ENCODE data around the gene INIP. TPM values are rescaled to one million over a fixed set of nuclear protein-coding genes. Genes with fewer than 3 reads are reported as not detected.

INIP gene
- total RNA-seq, 1 experiment from 2014 or later: 51.0 TPM

- H3K4me2 ChIP-seq (ENCODE audit: low read depth, low read length, poor library complexity, severe bottlenecking): peak overlapping the region; percentile 88
- 0 out of 2 replicates have a peak, but pooled peaks cover 5% of the 10 kb centered on the region for H4K20me1 ChIP-seq (ENCODE audit: insufficient read depth, low read depth, low read length)
- H3K36me3 ChIP-seq (ENCODE audit: insufficient read depth, low read length): no peaks in the 10 kb centered on the region
- H3K4me3 ChIP-seq (ENCODE audit: low read length): peak overlapping the region; percentile 91
- H3K9ac ChIP-seq (ENCODE audit: low read length): peak overlapping the region; percentile 92
- H3K27ac ChIP-seq (ENCODE audit: low read length): peak overlapping the region; percentile 53; the same call in 1 of the 2 replicates
- no peak for DNase-seq
- peaks cover 66% of the 10 kb centered on the region for H3K79me2 ChIP-seq (ENCODE audit: low read length)
- peaks cover 51% of the 10 kb centered on the region for H3K4me1 ChIP-seq (ENCODE audit: low read length)
- no peaks in the 10 kb centered on the region for H3K9me3 ChIP-seq (ENCODE audit: low read length)
- H2AFZ ChIP-seq (ENCODE audit: low read length): no peak overlapping the region
- H3K27me3 ChIP-seq (ENCODE audit: low read length): no peaks in the 10 kb centered on the region
- H3K9me2 ChIP-seq (replicated peaks; ENCODE audit: insufficient read depth, low read length): no peaks in the 10 kb centered on the region
Observed at GRCh38 chr9:112750764-112751055, 32.8 kb upstream of the INIP start.

GRCh38 chr9:112750016-112750763 lies 32.3 kb upstream of the INIP start, which contains the start of gene SNX30:
Gene SNX30 (plus strand): TSS chr9:112750760. CDS start chr9:112751002, 242 bp downstream.
- peak within 1 kb of the TSS; percentile 92 for H3K9ac ChIP-seq (ENCODE audit: low read length)
- no peaks in the 10 kb centered on the region for H3K36me3 ChIP-seq (ENCODE audit: insufficient read depth, low read length)
- 0 out of 2 replicates have a peak within 1 kb of the TSS, but pooled peaks have one; percentile 1 for H2AFZ ChIP-seq (ENCODE audit: low read length)
- 0 out of 2 replicates have a peak, but pooled peaks cover 5% of the 10 kb centered on the region for H4K20me1 ChIP-seq (ENCODE audit: insufficient read depth, low read depth, low read length)
- H3K4me2 ChIP-seq (ENCODE audit: low read depth, low read length, poor library complexity, severe bottlenecking): peak within 1 kb of the TSS; percentile 88
- no peaks in the 10 kb centered on the region for H3K27me3 ChIP-seq (ENCODE audit: low read length)
- H3K79me2 ChIP-seq (ENCODE audit: low read length): peaks cover 61% of the 10 kb centered on the region
- H3K9me3 ChIP-seq (ENCODE audit: low read length): no peaks in the 10 kb centered on the region
- H3K4me3 ChIP-seq (ENCODE audit: low read length): peak within 1 kb of the TSS; percentile 91
- peak; percentile 96 for DNase-seq
- peak within 1 kb of the TSS; percentile 82 for H3K27ac ChIP-seq (ENCODE audit: low read length)
- H3K4me1 ChIP-seq (ENCODE audit: low read length): peaks cover 51% of the 10 kb centered on the region
- no peaks in the 10 kb centered on the region for H3K9me2 ChIP-seq (replicated peaks; ENCODE audit: insufficient read depth, low read length)

- DNase-seq: no peak
- H3K9me3 ChIP-seq (ENCODE audit: low read length): no peaks in the 10 kb centered on the region
- H3K9me2 ChIP-seq (replicated peaks; ENCODE audit: insufficient read depth, low read length): no peaks in the 10 kb centered on the region
- no peak overlapping the region for H3K4me2 ChIP-seq (ENCODE audit: low read depth, low read length, poor library complexity, severe bottlenecking)
- no peak overlapping the region for H3K4me3 ChIP-seq (ENCODE audit: low read length)
- no peaks in the 10 kb centered on the region for H3K27me3 ChIP-seq (ENCODE audit: low read length)
- H3K4me1 ChIP-seq (ENCODE audit: low read length): peaks cover 45% of the 10 kb centered on the region
- peaks cover 30% of the 10 kb centered on the region for H3K79me2 ChIP-seq (ENCODE audit: low read length)
- H2AFZ ChIP-seq (ENCODE audit: low read length): no peak overlapping the region
- H4K20me1 ChIP-seq (ENCODE audit: insufficient read depth, low read depth, low read length): no peaks in the 10 kb centered on the region
- H3K9ac ChIP-seq (ENCODE audit: low read length): no peak overlapping the region
- H3K27ac ChIP-seq (ENCODE audit: low read length): peak overlapping the region; percentile 82
- H3K36me3 ChIP-seq (ENCODE audit: insufficient read depth, low read length): no peaks in the 10 kb centered on the region
Observed at GRCh38 chr9:112747094-112747493, 29.2 kb upstream of the INIP start.

- H3K9me2 ChIP-seq (replicated peaks; ENCODE audit: insufficient read depth, low read length): no peaks in the 10 kb centered on the region
- 0 out of 2 replicates have a peak overlapping the region, but pooled peaks have one; percentile 31 for H3K4me3 ChIP-seq (ENCODE audit: low read length)
- peaks cover 45% of the 10 kb centered on the region for H3K4me1 ChIP-seq (ENCODE audit: low read length)
- DNase-seq: no peak
- peak overlapping the region; percentile 65 for H3K4me2 ChIP-seq (ENCODE audit: low read depth, low read length, poor library complexity, severe bottlenecking)
- H3K79me2 ChIP-seq (ENCODE audit: low read length): peaks cover 6% of the 10 kb centered on the region
- H2AFZ ChIP-seq (ENCODE audit: low read length): no peak overlapping the region
- peak overlapping the region; percentile 93 for H3K27ac ChIP-seq (ENCODE audit: low read length)
- H3K27me3 ChIP-seq (ENCODE audit: low read length): no peaks in the 10 kb centered on the region
- no peaks in the 10 kb centered on the region for H3K36me3 ChIP-seq (ENCODE audit: insufficient read depth, low read length)
- no peaks in the 10 kb centered on the region for H4K20me1 ChIP-seq (ENCODE audit: insufficient read depth, low read depth, low read length)
- no peaks in the 10 kb centered on the region for H3K9me3 ChIP-seq (ENCODE audit: low read length)
- peak overlapping the region; percentile 19; the same call in 1 of the 2 replicates for H3K9ac ChIP-seq (ENCODE audit: low read length)
Observed at GRCh38 chr9:112744177-112744576, 26.3 kb upstream of the INIP start.

- H3K4me1 ChIP-seq (ENCODE audit: low read length): peaks cover 42% of the 10 kb centered on the region
- no peaks in the 10 kb centered on the region for H3K9me3 ChIP-seq (ENCODE audit: low read length)
- H3K4me3 ChIP-seq (ENCODE audit: low read length): peak overlapping the region; percentile 31
- no peaks in the 10 kb centered on the region for H3K9me2 ChIP-seq (replicated peaks; ENCODE audit: insufficient read depth, low read length)
- H3K27ac ChIP-seq (ENCODE audit: low read length): peak overlapping the region; percentile 93
- peak overlapping the region; percentile 65 for H3K4me2 ChIP-seq (ENCODE audit: low read depth, low read length, poor library complexity, severe bottlenecking)
- DNase-seq: peak; percentile 94
- H3K79me2 ChIP-seq (ENCODE audit: low read length): no peaks in the 10 kb centered on the region
- H2AFZ ChIP-seq (ENCODE audit: low read length): peak overlapping the region; percentile 33; the same call in 1 of the 2 replicates
- peak overlapping the region; percentile 51 for H3K9ac ChIP-seq (ENCODE audit: low read length)
- H3K27me3 ChIP-seq (ENCODE audit: low read length): no peaks in the 10 kb centered on the region
- H4K20me1 ChIP-seq (ENCODE audit: insufficient read depth, low read depth, low read length): no peaks in the 10 kb centered on the region
- no peaks in the 10 kb centered on the region for H3K36me3 ChIP-seq (ENCODE audit: insufficient read depth, low read length)
Observed at GRCh38 chr9:112743216-112743836, 25.4 kb upstream of the INIP start.

GRCh38 chr9:112734892-112735291 lies 17.0 kb upstream of the INIP start:
- H3K79me2 ChIP-seq (ENCODE audit: low read length): no peaks in the 10 kb centered on the region
- no peak overlapping the region for H3K4me3 ChIP-seq (ENCODE audit: low read length)
- H3K27me3 ChIP-seq (ENCODE audit: low read length): no peaks in the 10 kb centered on the region
- H3K27ac ChIP-seq (ENCODE audit: low read length): no peak overlapping the region
- peaks cover 10% of the 10 kb centered on the region for H3K4me1 ChIP-seq (ENCODE audit: low read length)
- H3K4me2 ChIP-seq (ENCODE audit: low read depth, low read length, poor library complexity, severe bottlenecking): no peak overlapping the region
- no peaks in the 10 kb centered on the region for H3K36me3 ChIP-seq (ENCODE audit: insufficient read depth, low read length)
- no peaks in the 10 kb centered on the region for H3K9me3 ChIP-seq (ENCODE audit: low read length)
- no peaks in the 10 kb centered on the region for H4K20me1 ChIP-seq (ENCODE audit: insufficient read depth, low read depth, low read length)
- no peaks in the 10 kb centered on the region for H3K9me2 ChIP-seq (replicated peaks; ENCODE audit: insufficient read depth, low read length)
- DNase-seq: no peak
- no peak overlapping the region for H3K9ac ChIP-seq (ENCODE audit: low read length)
- no peak overlapping the region for H2AFZ ChIP-seq (ENCODE audit: low read length)

GRCh38 chr9:112731971-112732370 lies 14.1 kb upstream of the INIP start:
- Histone ChIP-seq H3K4me1 (ENCODE audit: low read length) (peaks cover 3% of the 10 kb centered on the region), H3K9me2 (replicated peaks; ENCODE audit: insufficient read depth, low read length) (no peaks in the 10 kb centered on the region), H3K27me3 (ENCODE audit: low read length) (no peaks in the 10 kb centered on the region), H3K36me3 (ENCODE audit: insufficient read depth, low read length) (no peaks in the 10 kb centered on the region), H4K20me1 (ENCODE audit: insufficient read depth, low read depth, low read length) (no peaks in the 10 kb centered on the region), H3K9ac (ENCODE audit: low read length) (no peak overlapping the region), H3K9me3 (ENCODE audit: low read length) (no peaks in the 10 kb centered on the region), H3K4me3 (ENCODE audit: low read length) (no peak overlapping the region), H3K27ac (ENCODE audit: low read length) (no peak overlapping the region), H2AFZ (ENCODE audit: low read length) (no peak overlapping the region), H3K4me2 (ENCODE audit: low read depth, low read length, poor library complexity, severe bottlenecking) (no peak overlapping the region), H3K79me2 (ENCODE audit: low read length) (no peaks in the 10 kb centered on the region)
- no peak for DNase-seq

GRCh38 chr9:112728401-112728800 lies 10.5 kb upstream of the INIP start:
- Histone ChIP-seq H3K79me2 (ENCODE audit: low read length) (no peaks in the 10 kb centered on the region), H3K9ac (ENCODE audit: low read length) (no peak overlapping the region), H3K4me2 (ENCODE audit: low read depth, low read length, poor library complexity, severe bottlenecking) (no peak overlapping the region), H2AFZ (ENCODE audit: low read length) (no peak overlapping the region), H3K36me3 (ENCODE audit: insufficient read depth, low read length) (no peaks in the 10 kb centered on the region), H4K20me1 (ENCODE audit: insufficient read depth, low read depth, low read length) (no peaks in the 10 kb centered on the region), H3K27me3 (ENCODE audit: low read length) (no peaks in the 10 kb centered on the region), H3K4me3 (ENCODE audit: low read length) (no peak overlapping the region), H3K4me1 (ENCODE audit: low read length) (peaks cover 20% of the 10 kb centered on the region), H3K9me2 (replicated peaks; ENCODE audit: insufficient read depth, low read length) (no peaks in the 10 kb centered on the region), H3K27ac (ENCODE audit: low read length) (no peak overlapping the region), H3K9me3 (ENCODE audit: low read length) (no peaks in the 10 kb centered on the region)
- DNase-seq: no peak

Data from Karpas-422 (cell line).